GM10266 (cell line): ENCODE results near the gene FOLH1.
"Not testable (repeated sequence)": the region's sequence is repeated elsewhere in the genome, so short reads cannot be mapped to it uniquely, and the experiment has no call there.

ENCODE experiments used
- DNase-seq: peaks from one replicate; pipeline ENCODE4 v3.0.0; 2012; ENCODE audit errors: extremely low spot score
- CTCF ChIP-seq: IDR thresholded peaks from 2 replicates; pipeline ENCODE4 v1.5.1; 2012; ENCODE audit warnings: mild to moderate bottlenecking, low read depth; ENCODE audit not compliant: control insufficient read depth, insufficient read depth; ENCODE audit errors: missing control alignments

Gene FOLH1

GRCh38 chr11:49213026-49213560 lies 4.7 kb upstream of the FOLH1 start:
- DNase-seq = no peak

GRCh38 chr11:49206999-49207398 lies 1.4 kb downstream of the FOLH1 start:
- not testable (repeated sequence) for DNase-seq

More at GRCh38 chr11:49213026-49213560, 4.7 kb upstream of the FOLH1 start:
- no peak for TF ChIP-seq CTCF

GRCh38 chr11:49202287-49202976 lies 6.0 kb downstream of the FOLH1 start:
- TF ChIP-seq CTCF = no peak

GRCh38 chr11:49196775-49197174 lies 11.6 kb downstream of the FOLH1 start:
- DNase-seq = not testable (repeated sequence)

More at GRCh38 chr11:49202287-49202976, 6.0 kb downstream of the FOLH1 start:
- no peak for DNase-seq

- DNase-seq = not testable (repeated sequence)
These were observed 12.4 kb downstream of the FOLH1 start for GRCh38 chr11:49196002-49196401.

- not testable (repeated sequence) for DNase-seq
These were observed 18.1 kb downstream of the FOLH1 start for GRCh38 chr11:49190287-49190686.

- not testable (repeated sequence) for DNase-seq
These were observed 22.2 kb downstream of the FOLH1 start for GRCh38 chr11:49186225-49186624.

- not testable (repeated sequence) for DNase-seq
These were observed 22.8 kb downstream of the FOLH1 start for GRCh38 chr11:49185597-49185996.

- not testable (repeated sequence) for DNase-seq
These were observed 23.6 kb downstream of the FOLH1 start for GRCh38 chr11:49184756-49185155.

- not testable (repeated sequence) for DNase-seq
These were observed 30.5 kb downstream of the FOLH1 start for GRCh38 chr11:49177936-49178335.

GRCh38 chr11:49175378-49175777 lies 33.0 kb downstream of the FOLH1 start:
- DNase-seq = not testable (repeated sequence)

GRCh38 chr11:49174691-49175366 lies 33.6 kb downstream of the FOLH1 start:
- not testable (repeated sequence) for DNase-seq

GRCh38 chr11:49171613-49172012 lies 36.8 kb downstream of the FOLH1 start:
- not testable (repeated sequence) for DNase-seq

GRCh38 chr11:49169579-49169978 lies 38.8 kb downstream of the FOLH1 start:
- DNase-seq = not testable (repeated sequence)

- not testable (repeated sequence) for DNase-seq
These were observed 39.4 kb downstream of the FOLH1 start for GRCh38 chr11:49168992-49169391.
